ENCODE measurements around the gene OSGEP. TPM values are rescaled to one million over a fixed set of nuclear protein-coding genes. Genes with fewer than 3 reads are reported as not detected.
A peak's percentile ranks its signal among the peaks of the same experiment; 100 is the strongest.

The OSGEP gene
- total RNA-seq, 4 donors from 2014 or later: 30.9 to 55.1 (median 53.4) TPM

- ATAC-seq (ENCODE audit: low FRiP score) (peak; percentile 3), DNase-seq (ENCODE audit: low spot score) (no peak)
- TF ChIP-seq CTCF (IDR thresholded peaks at IDR 0.05): no peak
Observed at GRCh38 chr14:20413744-20414082, 40.9 kb downstream of the OSGEP start.

- peak; percentile 97 for ATAC-seq (ENCODE audit: low FRiP score)
- no peak for TF ChIP-seq CTCF (IDR thresholded peaks at IDR 0.05)
- DNase-seq (ENCODE audit: low spot score): peak; percentile 66
Observed at GRCh38 chr14:20412876-20413743, 41.5 kb downstream of the OSGEP start, which contains the start of gene TEP1. TSS of gene TEP1 (minus strand) at chr14:20413501. CDS start at chr14:20408439, 5,062 bp downstream.

GRCh38 chr14:20412411-20412810, 42.2 kb downstream of the OSGEP start:
- no peak for TF ChIP-seq CTCF (IDR thresholded peaks at IDR 0.05)
- no peak for DNase-seq (ENCODE audit: low spot score)
- ATAC-seq (ENCODE audit: low FRiP score): no peak

GRCh38 chr14:20409226-20409625, 45.4 kb downstream of the OSGEP start:
- ATAC-seq (ENCODE audit: low FRiP score) (no peak), DNase-seq (ENCODE audit: low spot score) (no peak)
- no peak for TF ChIP-seq CTCF (IDR thresholded peaks at IDR 0.05)

- DNase-seq (ENCODE audit: low spot score): no peak
- no peak for TF ChIP-seq CTCF (IDR thresholded peaks at IDR 0.05)
- ATAC-seq (ENCODE audit: low FRiP score): no peak
Observed at GRCh38 chr14:20403521-20403920, 51.1 kb downstream of the OSGEP start.

- no peak for ATAC-seq (ENCODE audit: low FRiP score)
- DNase-seq (ENCODE audit: low spot score): no peak
- no peak for TF ChIP-seq CTCF (IDR thresholded peaks at IDR 0.05)
Observed at GRCh38 chr14:20400965-20401593, 53.5 kb downstream of the OSGEP start.

GRCh38 chr14:20400589-20400964, 54.0 kb downstream of the OSGEP start:
- no peak for TF ChIP-seq CTCF (IDR thresholded peaks at IDR 0.05)
- ATAC-seq (ENCODE audit: low FRiP score) (no peak), DNase-seq (ENCODE audit: low spot score) (no peak)

All from omental fat pad (tissue), 4 donors.